HCT116 (cell line): ENCODE results near the gene NDOR1. TPM values are rescaled to one million over a fixed set of nuclear protein-coding genes. Genes with fewer than 3 reads are reported as not detected.

Experiments used
- ATAC-seq: fragments of 200-7000 bp; cut with Tn5 transposase; 2 replicates; pipeline ENCODE4 v1.9.1; 2020; ENCODE audit warnings: mild to moderate bottlenecking, moderate library complexity
- BruUV-seq: library from RNA; stranded (reverse); fragments of 400-500 nt; replicated peaks from 2 replicates; lab custom pipeline; 2021; lab: Mats Ljungman, UMichigan
- CTCF ChIA-PET: fragments of 300-600 bp; sonication (Branson Sonifier 250); formaldehyde crosslinking; loops from one replicate; lab custom pipeline; 2021; ENCODE audit warnings: antibody characterized with exemption; lab: Charles Lee
- POLR2A ChIA-PET: fragments of 300-600, 350-600 bp; sonication (Branson Sonifier 250); formaldehyde crosslinking; loops from one replicate; lab custom pipeline; 2021; ENCODE audit warnings: antibody characterized with exemption; lab: Charles Lee
- RAD21 ChIA-PET, 2 experiments: fragments of 300-600 bp; sonication (Branson Sonifier 250); formaldehyde crosslinking; loops; one replicate each; lab custom pipeline; 2023; ENCODE audit warnings: low total read pairs in 2 of 2; ENCODE audit not compliant: uncharacterized antibody in 2 of 2, unreplicated experiment in 2 of 2, low non-redundant PET in 1 of 2; lab: Charles Lee
- DNase-seq: peaks from one replicate; pipeline ENCODE4 v3.0.0-alpha.2; 2010; ENCODE audit warnings: low read depth, low spot score
- H2AFZ ChIP-seq: fragments of 200-600 bp; shearing (Covaris generic), sonication (generic); 2 replicates; pipeline ENCODE4 v1.6.1; 2017; ENCODE audit warnings: low read depth, mixed run types, mixed read lengths, antibody characterized with exemption, low read length; ENCODE audit not compliant: poor library complexity, severe bottlenecking
- H3K27ac ChIP-seq: 2 replicates; pipeline ENCODE4 v1.5.1; 2012; ENCODE audit warnings: low read depth, low read length
- H3K27me3 ChIP-seq: fragments of 200-600 bp; sonication (generic); 2 replicates; pipeline ENCODE4 v1.6.1; 2016; ENCODE audit warnings: mixed run types, low read length, mixed read lengths; ENCODE audit not compliant: insufficient read depth
- H3K36me3 ChIP-seq, 2 experiments: fragments of 200-500 bp in 1 of 2; fragments of 200-600 bp in 1 of 2; sonication (Bioruptor generic) in 1 of 2; sonication (generic) in 1 of 2; 2 replicates each; pipeline versions ENCODE4 v1.5.1 to v1.6.1; 2014 to 2016; ENCODE audit warnings: low read length in 2 of 2, inconsistent platforms in 1 of 2, mixed read lengths in 1 of 2, mixed run types in 1 of 2; ENCODE audit not compliant: insufficient read depth in 2 of 2, control insufficient read depth in 1 of 2
- H3K4me1 ChIP-seq, 2 experiments: fragments of 200-600 bp in 1 of 2; sonication (generic) in 1 of 2; 2 replicates each; pipeline versions ENCODE4 v1.5.1 to v1.6.1; 2012 to 2017; ENCODE audit warnings: low read length in 2 of 2, inconsistent platforms in 1 of 2, mild to moderate bottlenecking in 1 of 2, mixed read lengths in 1 of 2, mixed run types in 1 of 2, moderate library complexity in 1 of 2; ENCODE audit not compliant: insufficient read depth in 2 of 2, control insufficient read depth in 1 of 2
- H3K4me2 ChIP-seq: fragments of 200-600 bp; sonication (generic); 2 replicates; pipeline ENCODE4 v1.6.1; 2017; ENCODE audit warnings: mixed run types, low read length, mixed read lengths
- H3K4me3 ChIP-seq, 2 experiments: fragments of 200-600 bp in 1 of 2; sonication (generic) in 1 of 2; replicated peaks in 1 of 2; 2 replicates each; pipeline ENCODE4 v1.5.1; 2011 to 2016; ENCODE audit warnings: low read length in 2 of 2, control low read depth in 1 of 2, low read depth in 1 of 2, mild to moderate bottlenecking in 1 of 2, mixed read lengths in 1 of 2, mixed run types in 1 of 2
- H3K79me2 ChIP-seq: fragments of 200-600 bp; sonication (generic); 2 replicates; pipeline ENCODE4 v1.6.1; 2017; ENCODE audit warnings: mild to moderate bottlenecking, mixed run types, low read length, moderate library complexity, mixed read lengths; ENCODE audit not compliant: insufficient read depth
- H3K9ac ChIP-seq: fragments of 200-600 bp; sonication (generic); 2 replicates; pipeline ENCODE4 v1.6.1; 2016; ENCODE audit warnings: low read length, mixed read lengths
- H3K9me2 ChIP-seq: fragments of 200-600 bp; sonication (generic), shearing (Covaris generic); 2 replicates; pipeline ENCODE4 v1.6.1; 2017; ENCODE audit warnings: mixed run types, mild to moderate bottlenecking, moderate library complexity; ENCODE audit not compliant: insufficient read depth
- H3K9me3 ChIP-seq, 2 experiments: fragments of 200-500 bp in 1 of 2; fragments of 200-600 bp in 1 of 2; sonication (Bioruptor generic) in 1 of 2; sonication (generic) in 1 of 2; 2 replicates each; pipeline ENCODE4 v1.6.1; 2014 to 2017; ENCODE audit warnings: low read length in 2 of 2, mixed read lengths in 2 of 2, inconsistent platforms in 1 of 2, low read depth in 1 of 2, mild to moderate bottlenecking in 1 of 2, mixed run types in 1 of 2, moderate library complexity in 1 of 2; ENCODE audit not compliant: control insufficient read depth in 1 of 2, insufficient read depth in 1 of 2
- H4K20me1 ChIP-seq: fragments of 200-600 bp; sonication (generic), shearing (Covaris generic); 2 replicates; pipeline ENCODE4 v1.6.1; 2017; ENCODE audit warnings: mixed run types, mild to moderate bottlenecking, moderate library complexity; ENCODE audit not compliant: insufficient read depth
- CTCF ChIP-seq, 3 experiments: fragments of 200-600 bp in 1 of 3; sonication (generic) in 1 of 3; IDR thresholded peaks in 2 of 3; conservative IDR thresholded peaks in 1 of 3; 2 replicates each; pipeline ENCODE4 v1.5.1; 2012 to 2017; ENCODE audit warnings: low read depth in 2 of 3, low read length in 2 of 3, antibody characterized with exemption in 1 of 3, borderline replicate concordance in 1 of 3, control low read depth in 1 of 3, mild to moderate bottlenecking in 1 of 3, mixed read lengths in 1 of 3, mixed run types in 1 of 3, moderate library complexity in 1 of 3; ENCODE audit not compliant: insufficient read depth in 1 of 3
- SP1 ChIP-seq: IDR thresholded peaks from 2 replicates; pipeline ENCODE4 v1.6.1; 2012; ENCODE audit warnings: low read depth
- ZBTB33 ChIP-seq: IDR thresholded peaks from 2 replicates; pipeline ENCODE4 v1.6.1; 2011; ENCODE audit warnings: mild to moderate bottlenecking, low read length, moderate library complexity; ENCODE audit not compliant: insufficient replicate concordance; ENCODE audit errors: extremely low read depth
- intact Hi-C: fragments of 100-400 bp; cut with micrococcal nuclease; formaldehyde crosslinking; loops from 2 replicates; pipeline ENCODE4 v1.10.0; 2022
- total RNA-seq: library from RNA; stranded (reverse); gene quantifications from one replicate; pipeline ENCODE4 v1.2.1, GENCODE V29; 2021; ENCODE audit not compliant: unreplicated experiment

Gene NDOR1
- total RNA-seq, 1 experiment from 2014 or later, result 28.4 TPM

- Histone ChIP-seq H3K36me3 (no peaks in the 10 kb centered on the region), H2AFZ (no peak overlapping the region), H3K4me1 (peaks cover 44 to 71% of the 10 kb centered on the region in 2 experiments), H3K9me3 (no peaks in the 10 kb centered on the region), H3K79me2 (no peaks in the 10 kb centered on the region), H3K4me2 (peak overlapping the region; percentile 99), H3K4me3 (peak overlapping the region; percentile 14 to 48), H3K27me3 (no peaks in the 10 kb centered on the region), H3K9me2 (no peaks in the 10 kb centered on the region), H3K27ac (peak overlapping the region; percentile 88)
- intact Hi-C loops, result loop anchor here (1.0 to 10.0 kb wide), 4 partner anchors 39 to 442 kb away; partner anchors contain the start of genes ANAPC2, NPDC1 and SSNA1
- ChIA-PET RAD21 (interaction anchor here (1.2 to 1.9 kb wide), 6 partner anchors 13 to 180 kb away, joined by 3 to 9 read pairs (median 4); partner anchors contain the start of genes ANAPC2 (in 2 of the 2) and SSNA1 (in 2 of the 2)), POLR2A (interaction anchor here (0.7 to 2.5 kb wide), 7 partner anchors 10 to 103 kb away, joined by 3 to 16 read pairs (median 6); partner anchors contain the start of genes ANAPC2, SSNA1, TPRN and TUBB4B)
- peak; percentile 31 for ATAC-seq
- no TSS peak for BruUV-seq
- DNase-seq, result no peak
- no peak for TF ChIP-seq CTCF (IDR thresholded peaks at IDR 0.05 in 2 of 3, conservative IDR thresholded peaks at IDR 0.05 in 1 of 3; ENCODE audit: borderline replicate concordance in 1 of 3, insufficient read depth in 1 of 3, low read depth in 2 of 3, low read length in 2 of 3)
- TF ChIP-seq SP1, result no peak
- TF ChIP-seq ZBTB33, result no peak
- TF ChIP-seq, all 23 proteins: peak for 0
- CTCF ChIA-PET, result interaction anchor here (1.1 to 4.7 kb wide), 12 partner anchors 10 to 197 kb away, joined by 3 to 43 read pairs (median 6); partner anchors contain the start of genes ANAPC2, SAPCD2, SSNA1 and TPRN
- H3K9ac ChIP-seq, result peak overlapping the region; percentile 97
- H4K20me1 ChIP-seq, result no peaks in the 10 kb centered on the region
These were observed 21.0 kb downstream of the NDOR1 start for GRCh38 chr9:137226338-137227053.
